Neural cell (in vitro differentiated cells): Measurements from ENCODE around the gene RAPGEF5. TPM values are rescaled to one million over a fixed set of nuclear protein-coding genes. Genes with fewer than 3 reads are reported as not detected.

ENCODE experiments used
- H2AFZ ChIP-seq: fragments of 200-600, 300-800 bp; sonication (generic), shearing (Covaris generic); 2 replicates; pipeline ENCODE4 v1.6.0; 2014; ENCODE audit warnings: low read depth, mild to moderate bottlenecking, antibody characterized with exemption, low read length, moderate library complexity
- H3F3A ChIP-seq: fragments of 200-600 bp; shearing (Covaris generic); 2 replicates; pipeline ENCODE4 v1.6.1; 2016; ENCODE audit warnings: mild to moderate bottlenecking, moderate library complexity, mixed read lengths, antibody characterized with exemption, low read length; ENCODE audit not compliant: insufficient read depth, poor library complexity, severe bottlenecking
- H3K27ac ChIP-seq: fragments of 200-600, 300-800 bp; sonication (generic), shearing (Covaris generic); 2 replicates; pipeline ENCODE4 v1.5.1; 2014; ENCODE audit warnings: mild to moderate bottlenecking, low read length, moderate library complexity
- H3K27me3 ChIP-seq: fragments of 300-800, 200-600 bp; sonication (generic), shearing (Covaris generic); 2 replicates; pipeline ENCODE4 v1.6.0; 2014; ENCODE audit warnings: mild to moderate bottlenecking, low read depth, low read length, moderate library complexity; ENCODE audit not compliant: insufficient read depth
- H3K36me3 ChIP-seq: fragments of 300-800, 200-600 bp; sonication (generic), shearing (Covaris generic); 2 replicates; pipeline ENCODE4 v1.5.1; 2014; ENCODE audit warnings: mild to moderate bottlenecking, antibody characterized with exemption, low read length, moderate library complexity; ENCODE audit not compliant: insufficient read depth
- H3K4me2 ChIP-seq: fragments of 300-800, 200-600 bp; sonication (generic), shearing (Covaris generic); 2 replicates; pipeline ENCODE4 v1.6.0; 2014; ENCODE audit warnings: mild to moderate bottlenecking, low read length
- H3K4me3 ChIP-seq: fragments of 300-800, 200-600 bp; sonication (generic), shearing (Covaris generic); 2 replicates; pipeline ENCODE4 v1.5.1; 2014; ENCODE audit warnings: mild to moderate bottlenecking, low read length, moderate library complexity
- H3K79me2 ChIP-seq: fragments of 200-600 bp; shearing (Covaris generic); replicated peaks from 2 replicates; pipeline ENCODE4 v1.6.0; 2014; ENCODE audit warnings: mild to moderate bottlenecking, low read length, moderate library complexity; ENCODE audit not compliant: insufficient read depth
- H3K9ac ChIP-seq: fragments of 300-800, 200-600 bp; sonication (generic), shearing (Covaris generic); 2 replicates; pipeline ENCODE4 v1.6.1; 2016; ENCODE audit warnings: mild to moderate bottlenecking, low read length, mixed read lengths
- H3K9me2 ChIP-seq: fragments of 200-600 bp; shearing (Covaris generic); 2 replicates; pipeline ENCODE4 v1.6.1; 2016; ENCODE audit warnings: mild to moderate bottlenecking, low read length, mixed read lengths; ENCODE audit not compliant: insufficient read depth
- H3K9me3 ChIP-seq: fragments of 200-600, 300-800 bp; sonication (generic), shearing (Covaris generic); 2 replicates; pipeline ENCODE4 v1.6.1; 2016; ENCODE audit warnings: mild to moderate bottlenecking, mixed run types, low read length, moderate library complexity, mixed read lengths
- H4K20me1 ChIP-seq: fragments of 200-600 bp; shearing (Covaris generic); 2 replicates; pipeline ENCODE4 v1.6.1; 2016; ENCODE audit warnings: mild to moderate bottlenecking, mixed run types; ENCODE audit not compliant: insufficient read depth
- EP300 ChIP-seq: fragments of 450-650 bp; conservative IDR thresholded peaks from 2 replicates; pipeline ENCODE4 v1.6.1; 2014; ENCODE audit warnings: antibody characterized with exemption, mild to moderate bottlenecking, moderate library complexity; ENCODE audit not compliant: poor library complexity, severe bottlenecking
- EZH2 ChIP-seq: fragments of 200-600, 300-800 bp; shearing (Covaris generic), sonication (generic); IDR thresholded peaks from 2 replicates; pipeline ENCODE4 v1.6.1; 2014; ENCODE audit warnings: antibody characterized with exemption, low read length, borderline replicate concordance, mild to moderate bottlenecking; ENCODE audit not compliant: insufficient read depth, poor library complexity, severe bottlenecking
- MXI1 ChIP-seq: fragments of 450-650 bp; conservative IDR thresholded peaks from 2 replicates; pipeline ENCODE4 v1.6.1; 2014; ENCODE audit warnings: antibody characterized with exemption, mild to moderate bottlenecking; ENCODE audit not compliant: poor library complexity, severe bottlenecking
- POLR2AphosphoS5 ChIP-seq: IDR thresholded peaks from 2 replicates; pipeline ENCODE4 v1.6.1; 2012
- RAD21 ChIP-seq: fragments of 450-650 bp; conservative IDR thresholded peaks from 2 replicates; pipeline ENCODE4 v1.6.1; 2014; ENCODE audit warnings: antibody characterized with exemption, mild to moderate bottlenecking, moderate library complexity
- SMC3 ChIP-seq: fragments of 450-650 bp; conservative IDR thresholded peaks from 2 replicates; pipeline ENCODE4 v1.6.1; 2014; ENCODE audit warnings: antibody characterized with exemption, mild to moderate bottlenecking, moderate library complexity; ENCODE audit not compliant: poor library complexity
- TAF1 ChIP-seq: IDR thresholded peaks from 2 replicates; pipeline ENCODE4 v1.6.1; 2012; ENCODE audit warnings: low read depth
- polyA plus RNA-seq: library from polyadenylated mRNA; depleted of rRNA; stranded (reverse); fragments of >200 nt; gene quantifications from 2 replicates; pipeline ENCODE4 v1.2.3, GENCODE V29; 2014
- TF ChIP-seq, protein P1 (sequence below): IDR thresholded peaks from 2 replicates; pipeline ENCODE4 v1.6.1; 2012; ENCODE audit warnings: borderline replicate concordance
- TF ChIP-seq, protein P2 (sequence below): fragments of 450-650 bp; IDR thresholded peaks from 2 replicates; pipeline ENCODE4 v1.5.1; 2014; ENCODE audit warnings: antibody characterized with exemption, mild to moderate bottlenecking, moderate library complexity; ENCODE audit not compliant: poor library complexity, severe bottlenecking

Gene RAPGEF5
- polyA plus RNA-seq, 1 donor from 2014 or later: 48.0 TPM

GRCh38 chr7:22302193-22302592 is 54.8 kb downstream of the RAPGEF5 start:
- Histone ChIP-seq H3K9ac (no peak overlapping the region), H3K36me3 (no peaks in the 10 kb centered on the region), H3K4me3 (no peak overlapping the region), H2AFZ (no peak overlapping the region), H3K4me2 (no peak overlapping the region), H3K9me2 (no peaks in the 10 kb centered on the region), H3K9me3 (no peaks in the 10 kb centered on the region), H3K27ac (peak overlapping the region; percentile 64), H4K20me1 (no peaks in the 10 kb centered on the region), H3K27me3 (no peaks in the 10 kb centered on the region), H3K79me2 (no peaks in the 10 kb centered on the region), H3F3A (no peaks in the 10 kb centered on the region)
- no peak for TF ChIP-seq MXI1
- no peak for TF ChIP-seq TAF1
- no peak for TF ChIP-seq RAD21
- TF ChIP-seq EP300: no peak
- no peak for TF ChIP-seq SMC3
- TF ChIP-seq, protein P1, sequence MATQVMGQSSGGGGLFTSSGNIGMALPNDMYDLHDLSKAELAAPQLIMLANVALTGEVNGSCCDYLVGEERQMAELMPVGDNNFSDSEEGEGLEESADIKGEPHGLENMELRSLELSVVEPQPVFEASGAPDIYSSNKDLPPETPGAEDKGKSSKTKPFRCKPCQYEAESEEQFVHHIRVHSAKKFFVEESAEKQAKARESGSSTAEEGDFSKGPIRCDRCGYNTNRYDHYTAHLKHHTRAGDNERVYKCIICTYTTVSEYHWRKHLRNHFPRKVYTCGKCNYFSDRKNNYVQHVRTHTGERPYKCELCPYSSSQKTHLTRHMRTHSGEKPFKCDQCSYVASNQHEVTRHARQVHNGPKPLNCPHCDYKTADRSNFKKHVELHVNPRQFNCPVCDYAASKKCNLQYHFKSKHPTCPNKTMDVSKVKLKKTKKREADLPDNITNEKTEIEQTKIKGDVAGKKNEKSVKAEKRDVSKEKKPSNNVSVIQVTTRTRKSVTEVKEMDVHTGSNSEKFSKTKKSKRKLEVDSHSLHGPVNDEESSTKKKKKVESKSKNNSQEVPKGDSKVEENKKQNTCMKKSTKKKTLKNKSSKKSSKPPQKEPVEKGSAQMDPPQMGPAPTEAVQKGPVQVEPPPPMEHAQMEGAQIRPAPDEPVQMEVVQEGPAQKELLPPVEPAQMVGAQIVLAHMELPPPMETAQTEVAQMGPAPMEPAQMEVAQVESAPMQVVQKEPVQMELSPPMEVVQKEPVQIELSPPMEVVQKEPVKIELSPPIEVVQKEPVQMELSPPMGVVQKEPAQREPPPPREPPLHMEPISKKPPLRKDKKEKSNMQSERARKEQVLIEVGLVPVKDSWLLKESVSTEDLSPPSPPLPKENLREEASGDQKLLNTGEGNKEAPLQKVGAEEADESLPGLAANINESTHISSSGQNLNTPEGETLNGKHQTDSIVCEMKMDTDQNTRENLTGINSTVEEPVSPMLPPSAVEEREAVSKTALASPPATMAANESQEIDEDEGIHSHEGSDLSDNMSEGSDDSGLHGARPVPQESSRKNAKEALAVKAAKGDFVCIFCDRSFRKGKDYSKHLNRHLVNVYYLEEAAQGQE: no peak

DNA sequence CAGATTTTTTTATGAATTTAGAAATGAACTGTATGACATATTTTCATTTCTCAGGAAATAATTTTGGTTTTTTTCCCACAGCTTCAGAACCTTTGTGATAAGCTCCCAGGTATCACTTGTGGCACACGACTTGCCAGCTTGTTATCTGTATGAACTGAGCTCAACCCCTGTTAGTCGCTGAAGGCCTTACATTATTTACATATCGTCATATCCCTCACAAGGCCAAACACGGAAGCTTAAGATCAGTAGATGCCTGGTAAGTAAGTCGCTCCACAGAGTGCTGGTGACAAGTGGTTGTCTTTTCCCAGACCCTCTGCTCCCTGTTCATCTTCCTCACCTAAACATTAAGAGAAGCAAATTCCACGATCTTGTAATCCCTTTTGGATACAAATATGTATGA is 55.2 kb downstream of the RAPGEF5 start:
- Histone ChIP-seq H3K4me3 (no peak overlapping the region), H3K79me2 (no peaks in the 10 kb centered on the region), H3K9ac (no peak overlapping the region), H3K27me3 (no peaks in the 10 kb centered on the region), H2AFZ (no peak overlapping the region), H3K27ac (no peak overlapping the region), H4K20me1 (no peaks in the 10 kb centered on the region), H3F3A (no peaks in the 10 kb centered on the region), H3K9me2 (no peaks in the 10 kb centered on the region), H3K4me2 (no peak overlapping the region), H3K9me3 (no peaks in the 10 kb centered on the region), H3K36me3 (no peaks in the 10 kb centered on the region)
- TF ChIP-seq SMC3: no peak
- no peak for TF ChIP-seq TAF1
- TF ChIP-seq, protein P2, sequence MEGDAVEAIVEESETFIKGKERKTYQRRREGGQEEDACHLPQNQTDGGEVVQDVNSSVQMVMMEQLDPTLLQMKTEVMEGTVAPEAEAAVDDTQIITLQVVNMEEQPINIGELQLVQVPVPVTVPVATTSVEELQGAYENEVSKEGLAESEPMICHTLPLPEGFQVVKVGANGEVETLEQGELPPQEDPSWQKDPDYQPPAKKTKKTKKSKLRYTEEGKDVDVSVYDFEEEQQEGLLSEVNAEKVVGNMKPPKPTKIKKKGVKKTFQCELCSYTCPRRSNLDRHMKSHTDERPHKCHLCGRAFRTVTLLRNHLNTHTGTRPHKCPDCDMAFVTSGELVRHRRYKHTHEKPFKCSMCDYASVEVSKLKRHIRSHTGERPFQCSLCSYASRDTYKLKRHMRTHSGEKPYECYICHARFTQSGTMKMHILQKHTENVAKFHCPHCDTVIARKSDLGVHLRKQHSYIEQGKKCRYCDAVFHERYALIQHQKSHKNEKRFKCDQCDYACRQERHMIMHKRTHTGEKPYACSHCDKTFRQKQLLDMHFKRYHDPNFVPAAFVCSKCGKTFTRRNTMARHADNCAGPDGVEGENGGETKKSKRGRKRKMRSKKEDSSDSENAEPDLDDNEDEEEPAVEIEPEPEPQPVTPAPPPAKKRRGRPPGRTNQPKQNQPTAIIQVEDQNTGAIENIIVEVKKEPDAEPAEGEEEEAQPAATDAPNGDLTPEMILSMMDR: no peak
- TF ChIP-seq MXI1: no peak
- TF ChIP-seq POLR2AphosphoS5: no peak
- no peak for TF ChIP-seq EZH2
- TF ChIP-seq, protein P1: no peak
- TF ChIP-seq RAD21: no peak
- TF ChIP-seq EP300: no peak
